SK-N-SH (cell line): ENCODE results near the gene ADGRB2.

Source experiments
- CTCF ChIP-seq: fragments of 200-600 bp; sonication (generic); IDR thresholded peaks from 2 replicates; pipeline ENCODE4 v1.6.1; 2017; ENCODE audit warnings: antibody characterized with exemption, mild to moderate bottlenecking, moderate library complexity
- EP300 ChIP-seq, 2 experiments: IDR thresholded peaks; 2 replicates each; pipeline versions ENCODE4 v1.4.0 to v1.6.1; 2012; ENCODE audit warnings: borderline replicate concordance in 1 of 2, low read depth in 1 of 2, low read length in 1 of 2
- POLR2AphosphoS5 ChIP-seq: IDR thresholded peaks from 2 replicates; pipeline ENCODE4 v1.6.1; 2012; ENCODE audit warnings: low read depth, low read length
- RAD21 ChIP-seq: IDR thresholded peaks from 2 replicates; pipeline ENCODE4 v1.6.1; 2012; ENCODE audit warnings: mild to moderate bottlenecking, low read length
- SIN3A ChIP-seq: IDR thresholded peaks from 2 replicates; pipeline ENCODE4 v1.6.1; 2012; ENCODE audit warnings: low read depth, mild to moderate bottlenecking, low read length, moderate library complexity, borderline replicate concordance
- USF1 ChIP-seq: IDR thresholded peaks from 2 replicates; pipeline ENCODE4 v1.4.0; 2012; ENCODE audit warnings: low read depth, borderline replicate concordance
- YY1 ChIP-seq: IDR thresholded peaks from 2 replicates; pipeline ENCODE4 v1.4.0; 2012; ENCODE audit warnings: low read depth, mild to moderate bottlenecking
- ZBTB33 ChIP-seq: IDR thresholded peaks from 2 replicates; pipeline ENCODE4 v1.4.0; 2012; ENCODE audit warnings: low read depth, borderline replicate concordance

GRCh38 chr1:31809698-31810097 is 45.6 kb upstream of the ADGRB2 start:
- TF ChIP-seq POLR2AphosphoS5 (no peak), CTCF (no peak), EP300 (IDR thresholded peaks at IDR 0.05; ENCODE audit: borderline replicate concordance in 1 of 2, low read depth in 1 of 2, low read length in 1 of 2) (no peak), SIN3A (no peak), USF1 (no peak), RAD21 (no peak), ZBTB33 (no peak), YY1 (no peak)
